Endothelial cell of umbilical vein (primary cell): Measurements from ENCODE around the gene CWC25. TPM values are rescaled to one million over a fixed set of nuclear protein-coding genes. Genes with fewer than 3 reads are reported as not detected.
A peak's percentile ranks its signal among the peaks of the same experiment; 100 is the strongest.

Source experiments
- BruUV-seq: library from RNA; stranded (reverse); fragments of 400-500 nt; replicated peaks from 2 replicates; lab custom pipeline; 2021; lab: Mats Ljungman, UMichigan
- CTCF ChIA-PET: fragments of 300-600, 350-600 bp; sonication (Branson Sonifier 250); formaldehyde crosslinking; loops from one replicate; lab custom pipeline; 2021; ENCODE audit warnings: antibody characterized with exemption, inconsistent platforms; lab: Charles Lee
- POLR2A ChIA-PET: fragments of 300-600, 350-600 bp; sonication (Branson Sonifier 250); formaldehyde crosslinking; loops from one replicate; lab custom pipeline; 2021; ENCODE audit warnings: antibody characterized with exemption, inconsistent platforms; lab: Charles Lee
- DNase-seq: peaks from one replicate; pipeline ENCODE4 v3.0.0-alpha.2; 2011; ENCODE audit warnings: low read depth, low spot score
- FAIRE-seq: peaks from 2 replicates; lab custom pipeline; 2011; peaks lifted over from hg19 to GRCh38; lab: Jason Lieb, UNC
- H2AFZ ChIP-seq: 2 replicates; pipeline ENCODE4 v1.6.0; 2012; ENCODE audit warnings: low read depth, low read length, control low read depth, inconsistent platforms
- H3K27ac ChIP-seq: 2 replicates; pipeline ENCODE4 v1.5.1; 2011; ENCODE audit warnings: low read depth, mild to moderate bottlenecking, control low read depth, low read length, moderate library complexity; ENCODE audit not compliant: insufficient read depth
- H3K27me3 ChIP-seq, 2 experiments: 2 replicates each; pipeline versions ENCODE4 v1.6.0 to v1.6.1; 2011; ENCODE audit warnings: low read length in 2 of 2, mixed read lengths in 1 of 2; ENCODE audit not compliant: control insufficient read depth in 2 of 2, insufficient read depth in 2 of 2
- H3K36me3 ChIP-seq, 2 experiments: 2 replicates in 1 of 2; 3 replicates in 1 of 2; pipeline ENCODE4 v1.5.1; 2011; ENCODE audit warnings: low read length in 2 of 2, mild to moderate bottlenecking in 1 of 2, moderate library complexity in 1 of 2; ENCODE audit not compliant: control insufficient read depth in 2 of 2, insufficient read depth in 2 of 2; ENCODE audit errors: extremely low read depth in 1 of 2
- H3K4me1 ChIP-seq: 3 replicates; pipeline ENCODE4 v1.5.1; 2011; ENCODE audit warnings: mild to moderate bottlenecking, low read length; ENCODE audit not compliant: control insufficient read depth, insufficient read depth; ENCODE audit errors: extremely low read depth
- H3K4me2 ChIP-seq: 2 replicates; pipeline ENCODE4 v1.6.1; 2011; ENCODE audit warnings: low read length, control low read depth, mixed read lengths; ENCODE audit not compliant: insufficient read depth
- H3K4me3 ChIP-seq, 3 experiments: fragments of 200-600 bp in 1 of 3; sonication (generic), shearing (Covaris generic) in 1 of 3; replicated peaks in 1 of 3; 2 replicates each; pipeline ENCODE4 v1.5.1; 2011 to 2016; ENCODE audit warnings: control low read depth in 3 of 3, low read length in 3 of 3, mild to moderate bottlenecking in 2 of 3, inconsistent platforms in 1 of 3, low read depth in 1 of 3, moderate library complexity in 1 of 3; ENCODE audit not compliant: insufficient read depth in 1 of 3
- H3K79me2 ChIP-seq: 2 replicates; pipeline ENCODE4 v1.6.0; 2012; ENCODE audit warnings: low read length, inconsistent platforms; ENCODE audit not compliant: control insufficient read depth, insufficient read depth
- H3K9ac ChIP-seq: replicated peaks from 2 replicates; pipeline ENCODE3; 2011; ENCODE audit warnings: low read length, control low read depth; ENCODE audit not compliant: insufficient read depth; ENCODE audit errors: extremely low read depth
- H3K9me1 ChIP-seq: replicated peaks from 3 replicates; pipeline ENCODE4 v1.6.0; 2011; ENCODE audit warnings: mild to moderate bottlenecking, low read length; ENCODE audit not compliant: control insufficient read depth, insufficient read depth; ENCODE audit errors: extremely low read depth
- H3K9me3 ChIP-seq: replicated peaks from 2 replicates; pipeline ENCODE4 v1.5.1; 2012; ENCODE audit warnings: low read length, inconsistent platforms; ENCODE audit not compliant: control insufficient read depth, insufficient read depth
- H4K20me1 ChIP-seq: replicated peaks from 2 replicates; pipeline ENCODE3; 2011; ENCODE audit warnings: mild to moderate bottlenecking, low read length; ENCODE audit not compliant: control insufficient read depth, insufficient read depth; ENCODE audit errors: extremely low read depth
- CTCF ChIP-seq, 2 donors: IDR thresholded peaks; 1 replicate in 1 of 2; 2 replicates in 1 of 2; pipeline ENCODE4 v1.5.1; 2011; ENCODE audit warnings: low read length in 2 of 2, mild to moderate bottlenecking in 2 of 2, moderate library complexity in 2 of 2, control low read depth in 1 of 2, inconsistent platforms in 1 of 2, low read depth in 1 of 2; ENCODE audit not compliant: insufficient read depth in 1 of 2; ENCODE audit errors: extremely low read depth in 1 of 2
- FOS ChIP-seq: IDR thresholded peaks from 2 replicates; pipeline ENCODE4 v1.6.1; 2011; ENCODE audit warnings: mild to moderate bottlenecking, low read length, moderate library complexity, borderline replicate concordance; ENCODE audit not compliant: insufficient read depth
- MYC ChIP-seq: IDR thresholded peaks from one replicate; pipeline ENCODE4 v1.6.1; 2011; ENCODE audit warnings: mild to moderate bottlenecking, low read depth, low read length
- dilution Hi-C: fragments of 300-500 bp; cut with MboI; formaldehyde crosslinking; loops from one replicate; pipeline ENCODE4 v1.15.0; 2019; ENCODE audit warnings: low sequenced_read_pairs; ENCODE audit not compliant: extremely low pct_ligation_motif_present
- intact Hi-C: fragments of 100-400 bp; cut with micrococcal nuclease; formaldehyde crosslinking; loops from one replicate; pipeline ENCODE4 v1.10.0; 2022
- polyA plus RNA-seq, 4 experiments: library from polyadenylated mRNA; depleted of rRNA in 3 of 4; stranded (reverse) in 3 of 4; unstranded in 1 of 4; fragments of >200 nt; gene quantifications; 2 replicates each; pipeline versions ENCODE4 v1.2.1 to v1.2.3, GENCODE V29; 2011 to 2012; ENCODE audit warnings: missing spikeins in 1 of 4
- total RNA-seq: library from RNA; stranded (reverse); gene quantifications from 2 replicates; pipeline ENCODE4 v1.2.3, GENCODE V29; 2021

Gene CWC25
- total and polyA plus RNA-seq, 2 donors (not counting 3 experiments of a cell fraction or from before 2014, with no cell fraction given), result 13.8 to 20.0 TPM

- Histone ChIP-seq H3K9me1 (no peaks in the 10 kb centered on the region), H3K79me2 (peaks cover 39% of the 10 kb centered on the region), H3K9ac (no peak overlapping the region), H2AFZ (peak overlapping the region; percentile 77), H4K20me1 (peaks cover 6% of the 10 kb centered on the region), H3K27me3 (no peaks in the 10 kb centered on the region), H3K36me3 (peaks cover 0 to 3% of the 10 kb centered on the region in 2 experiments), H3K9me3 (no peaks in the 10 kb centered on the region), H3K4me2 (peak overlapping the region; percentile 72), H3K4me1 (peaks cover 38% of the 10 kb centered on the region), H3K4me3 (peak overlapping the region; percentile 74 to 93 (median 84)), H3K27ac (peak overlapping the region; percentile 24)
- FAIRE-seq (peak; percentile 76), DNase-seq (peak; percentile 88)
- ChIA-PET POLR2A (interaction anchor here (0.8 to 3.7 kb wide), 8 partner anchors 11 to 331 kb away, joined by 3 to 28 read pairs (median 8); partner anchors contain the start of gene RPL23), CTCF (interaction anchor here (0.6 to 4.7 kb wide), 18 partner anchors 10 to 306 kb away, joined by 3 to 37 read pairs (median 4); partner anchors contain the start of genes FBXO47, LASP1NB, MLLT6 and PSMB3)
- intact Hi-C loops, result loop anchor here (1.0 to 5.0 kb wide), 5 partner anchors 16 to 167 kb away; partner anchors contain the start of genes FBXO47, PIP4K2B and RPL23
- no TSS peak for BruUV-seq
- TF ChIP-seq FOS (no peak), MYC (no peak), CTCF (IDR thresholded peaks at IDR 0.05; ENCODE audit: extremely low read depth in 1 of 2, insufficient read depth in 1 of 2, low read depth in 1 of 2, low read length in 2 of 2) (peak in 1 of 2 donors; percentile 17)
- dilution Hi-C loops, result no loop called here
These were observed 43.9 kb upstream of the CWC25 start for GRCh38 chr17:38868817-38869525.
